ENCODE data around the gene ELL. TPM values are rescaled to one million over a fixed set of nuclear protein-coding genes. Genes with fewer than 3 reads are reported as not detected.
"Not testable (repeated sequence)": the region's sequence is repeated elsewhere in the genome, so short reads cannot be mapped to it uniquely, and the experiment has no call there.

The ELL gene
- total RNA-seq: 12.3 and 14.8 TPM in 2 replicates

GRCh38 chr19:18521692-18522123 is at the start of gene ELL:
TSS of gene ELL (minus strand) at chr19:18522070. CDS start at chr19:18522055, 15 bp downstream.
- DNase-seq: no peak

- no peak for DNase-seq
Measured at GRCh38 chr19:18568367-18568766, 46.5 kb upstream of the ELL start.

GRCh38 chr19:18566953-18567352 is 45.1 kb upstream of the ELL start:
- no peak for DNase-seq

GRCh38 chr19:18562086-18562485 is 40.2 kb upstream of the ELL start:
- DNase-seq: peak; percentile 93

GRCh38 chr19:18559685-18560084 is 37.8 kb upstream of the ELL start:
- DNase-seq: no peak

GRCh38 chr19:18558604-18559003 is 36.7 kb upstream of the ELL start:
- peak; percentile 27 for DNase-seq

GRCh38 chr19:18558202-18558555 is 36.3 kb upstream of the ELL start:
- peak; percentile 20 for DNase-seq

GRCh38 chr19:18557411-18558201 is 35.7 kb upstream of the ELL start, which contains the start of gene KXD1:
TSS of gene KXD1 (plus strand) at chr19:18557870. CDS start at chr19:18562057, 4,187 bp downstream.
- peak; percentile 100 for DNase-seq

- DNase-seq: no peak
Measured at GRCh38 chr19:18551631-18552030, 29.8 kb upstream of the ELL start.

GRCh38 chr19:18543814-18544475 is 22.1 kb upstream of the ELL start:
- peak; percentile 63 for DNase-seq

GRCh38 chr19:18542941-18543813 is 21.3 kb upstream of the ELL start, which contains the start of gene FKBP8:
TSS of gene FKBP8 (minus strand) at chr19:18543573. CDS start at chr19:18541970, 1,603 bp downstream.
- peak; percentile 93 for DNase-seq

- DNase-seq: no peak
Measured at GRCh38 chr19:18541992-18542940, 20.4 kb upstream of the ELL start.

- DNase-seq: no peak
Measured at GRCh38 chr19:18541258-18541991, 19.6 kb upstream of the ELL start.

- not testable (repeated sequence) for DNase-seq
Measured at GRCh38 chr19:18540200-18540599, 18.3 kb upstream of the ELL start.

GRCh38 chr19:18539372-18539771 is 17.5 kb upstream of the ELL start:
- DNase-seq: no peak

GRCh38 chr19:18538115-18538514 is 16.2 kb upstream of the ELL start:
- DNase-seq: no peak

- DNase-seq: no peak
Measured at GRCh38 chr19:18537431-18537830, 15.6 kb upstream of the ELL start.

- no peak for DNase-seq
Measured at GRCh38 chr19:18536475-18536874, 14.6 kb upstream of the ELL start.

- no peak for DNase-seq
Measured at GRCh38 chr19:18533058-18533457, 11.2 kb upstream of the ELL start.

- DNase-seq: no peak
Measured at GRCh38 chr19:18532168-18532890, 10.5 kb upstream of the ELL start.
